ENCODE data around the gene LINC01488. TPM values are rescaled to one million over a fixed set of nuclear protein-coding genes. Genes with fewer than 3 reads are reported as not detected.

Gene LINC01488
- total and polyA plus RNA-seq, 2 experiments from 2014 or later = not detected

DNA sequence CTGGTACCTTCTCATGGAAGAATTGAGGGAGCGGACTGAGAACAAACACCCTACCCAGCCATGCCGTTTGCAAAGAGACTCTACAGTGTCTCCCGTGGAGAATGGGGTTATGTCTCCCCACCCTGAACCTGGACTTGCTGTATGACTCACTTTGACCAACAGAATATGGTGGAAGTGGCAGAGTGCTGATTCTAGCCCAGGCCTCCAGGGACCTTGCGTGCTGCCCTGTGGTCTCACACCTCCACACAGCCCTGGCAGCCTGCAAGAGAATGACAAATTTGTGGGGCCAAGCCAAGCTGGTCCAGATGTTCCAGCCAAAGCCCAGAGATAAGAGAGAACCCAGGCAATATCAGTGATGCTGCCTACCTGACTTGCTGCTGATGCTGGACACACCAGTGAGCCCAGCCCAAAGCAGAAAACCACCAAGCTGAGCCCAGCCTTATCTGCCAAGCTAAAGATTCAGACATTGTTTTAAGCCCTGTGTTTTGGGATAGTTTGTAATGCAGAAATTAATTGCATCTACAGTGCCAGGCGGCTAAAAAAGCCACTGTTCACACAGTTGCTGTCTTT, 8.1 kb upstream of the LINC01488 start:
- Histone ChIP-seq H3K79me2 (replicated peaks; ENCODE audit: insufficient read depth) (no peaks in the 10 kb centered on the region), H3K36me3 (ENCODE audit: insufficient read depth) (no peaks in the 10 kb centered on the region), H3K9me2 (ENCODE audit: insufficient read depth) (no peaks in the 10 kb centered on the region), H3K27me3 (ENCODE audit: insufficient read depth) (peaks cover 4% of the 10 kb centered on the region; the same call in 1 of the 2 replicates), H3F3A (replicated peaks; ENCODE audit: low read depth) (no peaks in the 10 kb centered on the region), H3K27ac (ENCODE audit: low read depth) (no peak overlapping the region), H3K4me2 (no peak overlapping the region), H3K4me3 (no peak overlapping the region), H3K4me1 (ENCODE audit: insufficient read depth) (peaks cover 23% of the 10 kb centered on the region), H2AFZ (no peak overlapping the region), H4K20me1 (replicated peaks; ENCODE audit: insufficient read depth) (no peaks in the 10 kb centered on the region)
- H3K4me3 Mint-ChIP-seq = no peak overlapping the region
- ATAC-seq = no peak
- peaks cover 28% of the 10 kb centered on the region for H3K4me1 Mint-ChIP-seq
- H3K36me3 Mint-ChIP-seq (ENCODE audit: low read depth) = peaks cover 4% of the 10 kb centered on the region; the same call in 1 of the 3 replicates
- TF ChIP-seq, protein P1, sequence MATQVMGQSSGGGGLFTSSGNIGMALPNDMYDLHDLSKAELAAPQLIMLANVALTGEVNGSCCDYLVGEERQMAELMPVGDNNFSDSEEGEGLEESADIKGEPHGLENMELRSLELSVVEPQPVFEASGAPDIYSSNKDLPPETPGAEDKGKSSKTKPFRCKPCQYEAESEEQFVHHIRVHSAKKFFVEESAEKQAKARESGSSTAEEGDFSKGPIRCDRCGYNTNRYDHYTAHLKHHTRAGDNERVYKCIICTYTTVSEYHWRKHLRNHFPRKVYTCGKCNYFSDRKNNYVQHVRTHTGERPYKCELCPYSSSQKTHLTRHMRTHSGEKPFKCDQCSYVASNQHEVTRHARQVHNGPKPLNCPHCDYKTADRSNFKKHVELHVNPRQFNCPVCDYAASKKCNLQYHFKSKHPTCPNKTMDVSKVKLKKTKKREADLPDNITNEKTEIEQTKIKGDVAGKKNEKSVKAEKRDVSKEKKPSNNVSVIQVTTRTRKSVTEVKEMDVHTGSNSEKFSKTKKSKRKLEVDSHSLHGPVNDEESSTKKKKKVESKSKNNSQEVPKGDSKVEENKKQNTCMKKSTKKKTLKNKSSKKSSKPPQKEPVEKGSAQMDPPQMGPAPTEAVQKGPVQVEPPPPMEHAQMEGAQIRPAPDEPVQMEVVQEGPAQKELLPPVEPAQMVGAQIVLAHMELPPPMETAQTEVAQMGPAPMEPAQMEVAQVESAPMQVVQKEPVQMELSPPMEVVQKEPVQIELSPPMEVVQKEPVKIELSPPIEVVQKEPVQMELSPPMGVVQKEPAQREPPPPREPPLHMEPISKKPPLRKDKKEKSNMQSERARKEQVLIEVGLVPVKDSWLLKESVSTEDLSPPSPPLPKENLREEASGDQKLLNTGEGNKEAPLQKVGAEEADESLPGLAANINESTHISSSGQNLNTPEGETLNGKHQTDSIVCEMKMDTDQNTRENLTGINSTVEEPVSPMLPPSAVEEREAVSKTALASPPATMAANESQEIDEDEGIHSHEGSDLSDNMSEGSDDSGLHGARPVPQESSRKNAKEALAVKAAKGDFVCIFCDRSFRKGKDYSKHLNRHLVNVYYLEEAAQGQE (IDR thresholded peaks at IDR 0.05; ENCODE audit: unreplicated experiment) = no peak
- TF ChIP-seq, protein P2, sequence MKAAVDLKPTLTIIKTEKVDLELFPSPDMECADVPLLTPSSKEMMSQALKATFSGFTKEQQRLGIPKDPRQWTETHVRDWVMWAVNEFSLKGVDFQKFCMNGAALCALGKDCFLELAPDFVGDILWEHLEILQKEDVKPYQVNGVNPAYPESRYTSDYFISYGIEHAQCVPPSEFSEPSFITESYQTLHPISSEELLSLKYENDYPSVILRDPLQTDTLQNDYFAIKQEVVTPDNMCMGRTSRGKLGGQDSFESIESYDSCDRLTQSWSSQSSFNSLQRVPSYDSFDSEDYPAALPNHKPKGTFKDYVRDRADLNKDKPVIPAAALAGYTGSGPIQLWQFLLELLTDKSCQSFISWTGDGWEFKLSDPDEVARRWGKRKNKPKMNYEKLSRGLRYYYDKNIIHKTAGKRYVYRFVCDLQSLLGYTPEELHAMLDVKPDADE (IDR thresholded peaks at IDR 0.05) = no peak
- TF ChIP-seq JUNB (IDR thresholded peaks at IDR 0.05; ENCODE audit: unreplicated experiment) (no peak), EZH2phosphoT487 (IDR thresholded peaks at IDR 0.05; ENCODE audit: unreplicated experiment) (no peak), ZNF331 (CRISPR knock-in tag; IDR thresholded peaks at IDR 0.05; ENCODE audit: low read depth) (peak; percentile 91)
- peaks cover 21% of the 10 kb centered on the region for H3K27me3 Mint-ChIP-seq (ENCODE audit: insufficient read depth, low read depth, poor library complexity)
- no peak for DNase-seq (ENCODE audit: low spot score)
- no peak overlapping the region for H3K27ac Mint-ChIP-seq
- peaks cover 8% of the 10 kb centered on the region; the same call in 2 of the 3 replicates for H3K9me3 Mint-ChIP-seq

DNA sequence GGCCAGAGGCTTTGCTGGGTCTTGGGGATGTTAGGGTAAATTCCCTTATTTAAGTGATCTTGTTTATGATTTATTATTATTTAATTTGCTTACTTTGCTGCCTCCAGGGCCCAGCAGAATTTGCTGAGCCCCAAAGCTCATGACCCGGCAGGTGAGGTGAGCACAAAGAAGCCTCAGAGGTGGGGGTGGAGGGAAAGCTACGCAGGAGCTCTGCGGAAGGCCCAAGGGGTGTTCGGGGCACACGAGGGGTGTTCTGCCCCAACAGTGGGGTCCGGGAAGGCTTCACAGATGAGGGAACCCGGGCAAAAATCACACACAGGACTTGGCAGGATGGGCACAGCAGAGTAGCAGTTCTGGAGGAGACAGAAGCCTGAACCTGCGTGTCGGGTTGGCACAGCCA, 6.7 kb upstream of the LINC01488 start:
- Histone ChIP-seq H3K27me3 (ENCODE audit: insufficient read depth) (peaks cover 4% of the 10 kb centered on the region; the same call in 1 of the 2 replicates), H3K4me2 (no peak overlapping the region), H3K27ac (ENCODE audit: low read depth) (no peak overlapping the region), H3K79me2 (replicated peaks; ENCODE audit: insufficient read depth) (no peaks in the 10 kb centered on the region), H3K4me1 (ENCODE audit: insufficient read depth) (peaks cover 23% of the 10 kb centered on the region), H2AFZ (no peak overlapping the region), H3F3A (replicated peaks; ENCODE audit: low read depth) (no peaks in the 10 kb centered on the region), H3K4me3 (no peak overlapping the region), H4K20me1 (replicated peaks; ENCODE audit: insufficient read depth) (no peaks in the 10 kb centered on the region), H3K9me2 (ENCODE audit: insufficient read depth) (no peaks in the 10 kb centered on the region), H3K36me3 (ENCODE audit: insufficient read depth) (no peaks in the 10 kb centered on the region)
- DNase-seq (ENCODE audit: low spot score) (no peak), ATAC-seq (no peak)
- no peak overlapping the region for H3K27ac Mint-ChIP-seq
- no peak overlapping the region for H3K4me3 Mint-ChIP-seq
- H3K36me3 Mint-ChIP-seq (ENCODE audit: low read depth) = peaks cover 4% of the 10 kb centered on the region; the same call in 1 of the 3 replicates
- peaks cover 28% of the 10 kb centered on the region for H3K4me1 Mint-ChIP-seq
- peaks cover 21% of the 10 kb centered on the region for H3K27me3 Mint-ChIP-seq (ENCODE audit: insufficient read depth, low read depth, poor library complexity)
- peaks cover 8% of the 10 kb centered on the region; the same call in 2 of the 3 replicates for H3K9me3 Mint-ChIP-seq
- TF ChIP-seq, protein P3, sequence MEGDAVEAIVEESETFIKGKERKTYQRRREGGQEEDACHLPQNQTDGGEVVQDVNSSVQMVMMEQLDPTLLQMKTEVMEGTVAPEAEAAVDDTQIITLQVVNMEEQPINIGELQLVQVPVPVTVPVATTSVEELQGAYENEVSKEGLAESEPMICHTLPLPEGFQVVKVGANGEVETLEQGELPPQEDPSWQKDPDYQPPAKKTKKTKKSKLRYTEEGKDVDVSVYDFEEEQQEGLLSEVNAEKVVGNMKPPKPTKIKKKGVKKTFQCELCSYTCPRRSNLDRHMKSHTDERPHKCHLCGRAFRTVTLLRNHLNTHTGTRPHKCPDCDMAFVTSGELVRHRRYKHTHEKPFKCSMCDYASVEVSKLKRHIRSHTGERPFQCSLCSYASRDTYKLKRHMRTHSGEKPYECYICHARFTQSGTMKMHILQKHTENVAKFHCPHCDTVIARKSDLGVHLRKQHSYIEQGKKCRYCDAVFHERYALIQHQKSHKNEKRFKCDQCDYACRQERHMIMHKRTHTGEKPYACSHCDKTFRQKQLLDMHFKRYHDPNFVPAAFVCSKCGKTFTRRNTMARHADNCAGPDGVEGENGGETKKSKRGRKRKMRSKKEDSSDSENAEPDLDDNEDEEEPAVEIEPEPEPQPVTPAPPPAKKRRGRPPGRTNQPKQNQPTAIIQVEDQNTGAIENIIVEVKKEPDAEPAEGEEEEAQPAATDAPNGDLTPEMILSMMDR (conservative IDR thresholded peaks at IDR 0.05; ENCODE audit: low read depth in 2 of 2) = no peak
- no peak for TF ChIP-seq STAT1 (IDR thresholded peaks at IDR 0.05; ENCODE audit: unreplicated experiment)
- TF ChIP-seq, protein P2 (IDR thresholded peaks at IDR 0.05) = no peak
- TF ChIP-seq ZNF114 (CRISPR knock-in tag; IDR thresholded peaks at IDR 0.05) = no peak
